Hair follicular keratinocyte (primary cell): Measurements from ENCODE around the gene MARVELD2. TPM values are rescaled to one million over a fixed set of nuclear protein-coding genes. Genes with fewer than 3 reads are reported as not detected.

Experiments used
- total RNA-seq: library from RNA; depleted of rRNA; stranded (reverse); fragments of >200 nt; gene quantifications from 2 replicates; pipeline ENCODE4 v1.2.3, GENCODE V29; 2015

MARVELD2 gene
- total RNA-seq: 17.2 and 21.5 TPM in 2 replicates

GRCh38 chr5:69414885-69415583 is at the start of gene MARVELD2:
Gene MARVELD2 (plus strand): TSS chr5:69415116. CDS start chr5:69419386, 4,270 bp downstream.

GRCh38 chr5:69369340-69370121 is 45.4 kb upstream of the MARVELD2 start, which contains the start of the genes AK6, RAD17 and TAF9:
Gene AK6 (minus strand): TSS chr5:69369520. CDS start chr5:69369490, 30 bp downstream.
Gene RAD17 (plus strand): TSS chr5:69369818. CDS start chr5:69372209, 2,391 bp downstream.
Gene TAF9 (minus strand): TSS chr5:69369520. CDS start chr5:69365737, 3,783 bp downstream.

DNA sequence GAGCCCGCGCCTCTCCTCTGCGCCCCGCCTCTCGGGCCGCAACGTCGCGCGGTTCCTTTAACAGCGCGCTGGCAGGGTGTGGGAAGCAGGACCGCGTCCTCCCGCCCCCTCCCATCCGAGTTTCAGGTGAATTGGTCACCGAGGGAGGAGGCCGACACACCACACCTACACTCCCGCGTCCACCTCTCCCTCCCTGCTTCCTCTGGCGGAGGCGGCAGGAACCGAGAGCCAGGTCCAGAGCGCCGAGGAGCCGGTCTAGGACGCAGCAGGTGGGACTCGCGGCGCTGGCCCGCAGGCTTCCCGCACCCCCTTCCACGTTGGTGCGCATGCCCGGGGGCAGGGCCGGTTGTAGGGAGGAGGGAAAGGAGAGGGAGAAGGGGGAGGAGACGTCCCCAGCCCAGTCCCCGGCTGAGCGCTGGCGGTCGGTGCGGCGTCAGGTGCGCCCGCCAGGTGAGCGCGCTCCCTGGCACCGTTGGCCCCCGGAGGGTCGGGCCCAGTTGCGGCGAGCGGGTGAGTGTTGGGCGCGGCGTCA is 77.5 kb downstream of the MARVELD2 start, which contains the start of gene OCLN:
Gene OCLN (plus strand): TSS at position 400 of the 532 bp plus-strand sequence. CDS start 11,455 bp downstream, outside the sequence.

Other genes with a start within 250 kb of the MARVELD2 start
- gene CCNB1, start 248.0 kb upstream of the MARVELD2 start, total RNA-seq: 70.0 and 271 TPM in 2 replicates
- 25.0 and 35.6 TPM in 2 replicates for gene CENPH, start 225.5 kb upstream of the MARVELD2 start, total RNA-seq
- gene CDK7, start 180.2 kb upstream of the MARVELD2 start, total RNA-seq: 47.2 and 60.5 TPM in 2 replicates
- gene CCDC125, start 82.3 kb upstream of the MARVELD2 start, total RNA-seq: 1.8 and 4.3 TPM in 2 replicates
- 27.9 and 29.8 TPM in 2 replicates for gene AK6, start 45.6 kb upstream of the MARVELD2 start, total RNA-seq
- 79.8 and 88.2 TPM in 2 replicates for gene TAF9, start 45.6 kb upstream of the MARVELD2 start, total RNA-seq
- gene RAD17, start 45.3 kb upstream of the MARVELD2 start, total RNA-seq: 13.1 and 17.4 TPM in 2 replicates
- gene OCLN, start 77.7 kb downstream of the MARVELD2 start, total RNA-seq: 1.6 and 2.8 TPM in 2 replicates
- gene GTF2H2C, start 145.1 kb downstream of the MARVELD2 start, total RNA-seq: 18.9 and 29.3 TPM in 2 replicates